SK-N-MC (cell line): ENCODE measurements around the gene DENND4C.
"Not testable (repeated sequence)": the region's sequence is repeated elsewhere in the genome, so short reads cannot be mapped to it uniquely, and the experiment has no call there.

Experiments
- EZH2 ChIP-seq: fragments of 200-600 bp; sonication (generic); IDR thresholded peaks from one replicate; pipeline ENCODE4 v1.6.1; 2017; ENCODE audit warnings: antibody characterized with exemption
- POLR2AphosphoS5 ChIP-seq: IDR thresholded peaks from 2 replicates; pipeline ENCODE4 v1.6.1; 2012; ENCODE audit warnings: mild to moderate bottlenecking, low read depth, low read length, borderline replicate concordance

- not testable (repeated sequence) for TF ChIP-seq POLR2AphosphoS5, EZH2
Observed at GRCh38 chr9:19265602-19266001, 35.1 kb downstream of the DENND4C start.
